Heart left ventricle (tissue), 13 donors: ENCODE data around the gene COQ3.

ENCODE experiments used
- POLR2A ChIP-seq, 2 donors: fragments of 450-650 bp; IDR thresholded peaks; one replicate each; pipeline ENCODE4 v1.6.1; 2017; ENCODE audit warnings: antibody characterized with exemption in 2 of 2, mild to moderate bottlenecking in 2 of 2, moderate library complexity in 2 of 2
- TF ChIP-seq, protein P1 (sequence below), 12 donors: fragments of 200-600 bp; sonication (generic) in 4 of 12; IDR thresholded peaks; one replicate each; pipeline versions ENCODE4 v1.5.0 to v1.8.0; 2018 to 2022; ENCODE audit warnings: antibody characterized with exemption in 12 of 12, mild to moderate bottlenecking in 5 of 12
- donor health status: ischemic (EF 13 %, LVEDD 7.1; RV severe dilation, severe dysfunction).
- donor health status: DM: no; HTN: yes; CAD: no.
- donor health status: DM: no; HTN: no; CAD: no.
- donor health status: ischemic (EF 25% LVEDD 6.9; RV normal size, moderate dysfunction).
- donor health status: ischemic (EF 25% LVEDD 5.7; RV mildly dilated, moderate dysfunction).
- donor health status: ischemic (EF 35%, LVEDD 5.7; RV mildly dilated, moderate dysfunction).
- donor health status: nonischemic (EF 11% LVEDD 7.7; RV severe dilation, severe dysfunction).
- donor health status: DM: yes; HTN: yes; CAD: no.
- donor health status: PGD.
- donor health status: ischemic (EF 29% LVEDD 5.4; RV normal size, mild dysfunction).
- donor health status: nonischemic (EF 23%, LVEDD 6.1; RV moderate dilation, normal function).

DNA sequence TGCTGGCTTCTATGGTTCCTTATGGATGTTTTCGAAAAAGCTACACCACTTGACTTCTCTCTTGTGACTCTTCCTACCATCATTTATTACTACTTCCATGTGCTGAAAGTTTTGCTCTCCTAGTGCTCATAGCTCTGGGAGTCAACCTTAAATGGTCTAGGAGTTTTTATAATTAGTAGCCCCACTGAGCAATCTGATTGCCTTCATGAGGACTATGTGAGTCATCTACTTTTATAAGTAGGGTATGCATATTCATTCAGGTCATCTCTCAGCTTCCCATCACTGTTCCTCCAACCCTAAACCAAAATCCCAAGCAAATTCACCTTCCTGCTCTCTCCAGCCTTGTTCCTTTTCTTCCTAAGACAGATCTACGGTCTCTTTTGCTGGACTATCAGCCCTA is 27.1 kb downstream of the COQ3 start:
- TF ChIP-seq, protein P1, sequence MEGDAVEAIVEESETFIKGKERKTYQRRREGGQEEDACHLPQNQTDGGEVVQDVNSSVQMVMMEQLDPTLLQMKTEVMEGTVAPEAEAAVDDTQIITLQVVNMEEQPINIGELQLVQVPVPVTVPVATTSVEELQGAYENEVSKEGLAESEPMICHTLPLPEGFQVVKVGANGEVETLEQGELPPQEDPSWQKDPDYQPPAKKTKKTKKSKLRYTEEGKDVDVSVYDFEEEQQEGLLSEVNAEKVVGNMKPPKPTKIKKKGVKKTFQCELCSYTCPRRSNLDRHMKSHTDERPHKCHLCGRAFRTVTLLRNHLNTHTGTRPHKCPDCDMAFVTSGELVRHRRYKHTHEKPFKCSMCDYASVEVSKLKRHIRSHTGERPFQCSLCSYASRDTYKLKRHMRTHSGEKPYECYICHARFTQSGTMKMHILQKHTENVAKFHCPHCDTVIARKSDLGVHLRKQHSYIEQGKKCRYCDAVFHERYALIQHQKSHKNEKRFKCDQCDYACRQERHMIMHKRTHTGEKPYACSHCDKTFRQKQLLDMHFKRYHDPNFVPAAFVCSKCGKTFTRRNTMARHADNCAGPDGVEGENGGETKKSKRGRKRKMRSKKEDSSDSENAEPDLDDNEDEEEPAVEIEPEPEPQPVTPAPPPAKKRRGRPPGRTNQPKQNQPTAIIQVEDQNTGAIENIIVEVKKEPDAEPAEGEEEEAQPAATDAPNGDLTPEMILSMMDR (IDR thresholded peaks at IDR 0.05), result no peak
- TF ChIP-seq POLR2A (IDR thresholded peaks at IDR 0.05), result no peak
